ENCODE measurements around the gene RABGAP1L. TPM values are rescaled to one million over a fixed set of nuclear protein-coding genes. Genes with fewer than 3 reads are reported as not detected.
"Not testable (repeated sequence)": the region's sequence is repeated elsewhere in the genome, so short reads cannot be mapped to it uniquely, and the experiment has no call there.

The RABGAP1L gene
- total RNA-seq, 1 donor from 2014 or later = 53.6 TPM

GRCh38 chr1:174576120-174576519 lies 416.8 kb downstream of the RABGAP1L start:
- DNase-seq; intact Hi-C loops (cut with DNase I); ATAC-seq (ENCODE audit: poor library complexity): not testable (repeated sequence)

- ATAC-seq (ENCODE audit: poor library complexity) = no peak
- intact Hi-C loops (cut with DNase I) = no loop called here
- no peak for DNase-seq
These were observed 418.4 kb downstream of the RABGAP1L start for GRCh38 chr1:174577681-174578080.

GRCh38 chr1:174580801-174581200 lies 421.5 kb downstream of the RABGAP1L start:
- DNase-seq (no peak), ATAC-seq (ENCODE audit: poor library complexity) (no peak)
- intact Hi-C loops (cut with DNase I) = no loop called here

- no peak for ATAC-seq (ENCODE audit: poor library complexity)
- intact Hi-C loops (cut with DNase I) = no loop called here
- no peak for DNase-seq
These were observed 424.0 kb downstream of the RABGAP1L start for GRCh38 chr1:174583316-174583715.

- intact Hi-C loops (cut with DNase I) = no loop called here
- DNase-seq = no peak
These were observed 424.8 kb downstream of the RABGAP1L start for GRCh38 chr1:174584071-174584470.

GRCh38 chr1:174588618-174589017 lies 429.3 kb downstream of the RABGAP1L start:
- ATAC-seq (ENCODE audit: poor library complexity); DNase-seq; intact Hi-C loops (cut with DNase I): not testable (repeated sequence)

More at GRCh38 chr1:174584071-174584470, 424.8 kb downstream of the RABGAP1L start:
- ATAC-seq (ENCODE audit: poor library complexity) = no peak

- ATAC-seq (ENCODE audit: poor library complexity) (no peak), DNase-seq (no peak)
- intact Hi-C loops (cut with DNase I) = no loop called here
These were observed 445.9 kb downstream of the RABGAP1L start for GRCh38 chr1:174605198-174605597.

- no peak for DNase-seq
- ATAC-seq (ENCODE audit: poor library complexity) = no peak
- intact Hi-C loops (cut with DNase I) = no loop called here
These were observed 447.2 kb downstream of the RABGAP1L start for GRCh38 chr1:174606471-174606870.

- intact Hi-C loops (cut with DNase I) = loop anchor here (2.0 kb wide), 1 partner anchor 29 kb away; no protein-coding TSS in a partner anchor
- not testable (repeated sequence) for DNase-seq; ATAC-seq (ENCODE audit: poor library complexity)
These were observed 458.6 kb downstream of the RABGAP1L start for GRCh38 chr1:174617905-174618304.

- ATAC-seq (ENCODE audit: poor library complexity) (no peak), DNase-seq (no peak)
- intact Hi-C loops (cut with DNase I) = no loop called here
These were observed 464.2 kb downstream of the RABGAP1L start for GRCh38 chr1:174623324-174624035.

- intact Hi-C loops (cut with DNase I) = no loop called here
- ATAC-seq (ENCODE audit: poor library complexity) = no peak
These were observed 467.0 kb downstream of the RABGAP1L start for GRCh38 chr1:174626031-174627025.

GRCh38 chr1:174637487-174637886 lies 478.2 kb downstream of the RABGAP1L start:
- DNase-seq (no peak), ATAC-seq (ENCODE audit: poor library complexity) (no peak)
- intact Hi-C loops (cut with DNase I) = no loop called here

More at GRCh38 chr1:174626031-174627025, 467.0 kb downstream of the RABGAP1L start:
- no peak for DNase-seq

GRCh38 chr1:174639461-174639860 lies 480.1 kb downstream of the RABGAP1L start:
- no peak for ATAC-seq (ENCODE audit: poor library complexity)
- intact Hi-C loops (cut with DNase I) = no loop called here
- DNase-seq = no peak

- intact Hi-C loops (cut with DNase I) = no loop called here
- no peak for ATAC-seq (ENCODE audit: poor library complexity)
These were observed 481.5 kb downstream of the RABGAP1L start for GRCh38 chr1:174640783-174641182.

GRCh38 chr1:174642393-174642792 lies 483.1 kb downstream of the RABGAP1L start:
- DNase-seq (no peak), ATAC-seq (ENCODE audit: poor library complexity) (no peak)
- intact Hi-C loops (cut with DNase I) = no loop called here

More at GRCh38 chr1:174640783-174641182, 481.5 kb downstream of the RABGAP1L start:
- DNase-seq = no peak

- DNase-seq (no peak), ATAC-seq (ENCODE audit: poor library complexity) (no peak)
- intact Hi-C loops (cut with DNase I) = no loop called here
These were observed 483.9 kb downstream of the RABGAP1L start for GRCh38 chr1:174643206-174643605.

GRCh38 chr1:174649572-174649971 lies 490.3 kb downstream of the RABGAP1L start:
- intact Hi-C loops (cut with DNase I); DNase-seq; ATAC-seq (ENCODE audit: poor library complexity): not testable (repeated sequence)

- no peak for ATAC-seq (ENCODE audit: poor library complexity)
- intact Hi-C loops (cut with DNase I) = no loop called here
- DNase-seq = no peak
These were observed 493.4 kb downstream of the RABGAP1L start for GRCh38 chr1:174652569-174653280.

- no peak for DNase-seq
- no peak for ATAC-seq (ENCODE audit: poor library complexity)
- intact Hi-C loops (cut with DNase I) = no loop called here
These were observed 495.2 kb downstream of the RABGAP1L start for GRCh38 chr1:174654560-174654959.
